ENCODE measurements around the gene FSTL4.
A peak's percentile ranks its signal among the peaks of the same experiment; 100 is the strongest.

Gene FSTL4

GRCh38 chr5:133635051-133635450 is 22.7 kb upstream of the FSTL4 start:
- H3K36me3 Mint-ChIP-seq (ENCODE audit: low read depth), result no peaks in the 10 kb centered on the region
- H3K9me3 Mint-ChIP-seq, result peaks cover 6% of the 10 kb centered on the region
- H3K4me1 Mint-ChIP-seq, result peaks cover 1% of the 10 kb centered on the region
- peaks cover 38% of the 10 kb centered on the region for H3K27me3 Mint-ChIP-seq
- ATAC-seq, result peak; percentile 65
- H3K4me3 Mint-ChIP-seq, result no peak overlapping the region
- H3K27ac Mint-ChIP-seq, result no peak overlapping the region
- DNase-seq, result no peak

GRCh38 chr5:133627180-133627579 is 14.8 kb upstream of the FSTL4 start:
- peak; percentile 98 for ATAC-seq
- Mint-ChIP-seq H3K9me3 (peaks cover 23% of the 10 kb centered on the region), H3K36me3 (ENCODE audit: low read depth) (no peaks in the 10 kb centered on the region), H3K27ac (no peak overlapping the region), H3K27me3 (peaks cover 42% of the 10 kb centered on the region), H3K4me1 (peaks cover 18% of the 10 kb centered on the region), H3K4me3 (no peak overlapping the region)
- no peak for DNase-seq

GRCh38 chr5:133624316-133624715 is 12.0 kb upstream of the FSTL4 start:
- no peaks in the 10 kb centered on the region for H3K36me3 Mint-ChIP-seq (ENCODE audit: low read depth)
- ATAC-seq (no peak), DNase-seq (no peak)
- H3K4me1 Mint-ChIP-seq, result peaks cover 18% of the 10 kb centered on the region
- H3K27ac Mint-ChIP-seq, result no peak overlapping the region
- peaks cover 23% of the 10 kb centered on the region for H3K9me3 Mint-ChIP-seq
- no peak overlapping the region for H3K4me3 Mint-ChIP-seq
- peaks cover 33% of the 10 kb centered on the region for H3K27me3 Mint-ChIP-seq

DNA sequence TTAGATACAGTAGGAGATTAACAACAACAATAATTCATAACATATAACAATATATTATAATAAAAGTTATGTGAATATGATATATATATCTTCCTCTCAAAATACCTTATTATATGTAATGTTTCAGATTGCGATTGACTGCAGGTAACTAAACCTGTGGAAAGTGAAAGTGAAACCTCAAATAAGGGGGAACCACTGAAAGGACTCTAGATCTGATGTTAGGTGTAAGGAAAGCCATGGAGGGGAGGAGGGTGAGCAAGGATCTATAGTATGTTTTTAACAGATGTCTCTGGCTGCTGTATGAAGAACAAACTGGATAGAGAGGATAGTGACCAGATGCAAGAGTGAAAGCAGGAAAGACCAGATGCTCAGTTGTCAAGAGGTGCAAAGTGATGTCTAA is 5.8 kb upstream of the FSTL4 start:
- Mint-ChIP-seq H3K27ac (no peak overlapping the region), H3K9me3 (peaks cover 3% of the 10 kb centered on the region), H3K36me3 (ENCODE audit: low read depth) (no peaks in the 10 kb centered on the region), H3K27me3 (peaks cover 42% of the 10 kb centered on the region), H3K4me1 (peaks cover 8% of the 10 kb centered on the region), H3K4me3 (no peak overlapping the region)
- ATAC-seq (no peak), DNase-seq (no peak)

DNA sequence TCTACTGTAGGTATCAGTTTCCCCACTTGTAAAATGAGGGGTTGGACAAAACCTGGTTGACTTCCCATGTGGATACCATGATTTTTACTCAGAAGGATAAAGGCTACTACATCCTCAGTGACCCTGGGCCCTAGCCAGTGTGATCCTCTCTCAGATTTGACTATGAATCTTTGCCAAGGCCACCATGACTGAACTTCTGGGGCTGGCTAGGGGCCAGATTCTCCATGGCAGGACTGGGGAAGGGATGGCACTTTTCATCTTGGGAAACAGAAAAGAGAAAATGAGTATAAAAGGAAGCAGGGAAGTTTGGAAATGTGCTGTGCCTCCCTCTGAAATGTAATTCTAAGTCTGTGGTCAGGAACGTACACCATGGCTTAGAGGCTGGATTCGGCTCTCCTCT is 1.4 kb upstream of the FSTL4 start:
- Mint-ChIP-seq H3K4me3 (no peak overlapping the region), H3K27me3 (peaks cover 52% of the 10 kb centered on the region), H3K9me3 (no peaks in the 10 kb centered on the region), H3K27ac (no peak overlapping the region), H3K4me1 (peaks cover 19% of the 10 kb centered on the region), H3K36me3 (ENCODE audit: low read depth) (peaks cover 2% of the 10 kb centered on the region)
- DNase-seq, result no peak
- ATAC-seq, result no peak

DNA sequence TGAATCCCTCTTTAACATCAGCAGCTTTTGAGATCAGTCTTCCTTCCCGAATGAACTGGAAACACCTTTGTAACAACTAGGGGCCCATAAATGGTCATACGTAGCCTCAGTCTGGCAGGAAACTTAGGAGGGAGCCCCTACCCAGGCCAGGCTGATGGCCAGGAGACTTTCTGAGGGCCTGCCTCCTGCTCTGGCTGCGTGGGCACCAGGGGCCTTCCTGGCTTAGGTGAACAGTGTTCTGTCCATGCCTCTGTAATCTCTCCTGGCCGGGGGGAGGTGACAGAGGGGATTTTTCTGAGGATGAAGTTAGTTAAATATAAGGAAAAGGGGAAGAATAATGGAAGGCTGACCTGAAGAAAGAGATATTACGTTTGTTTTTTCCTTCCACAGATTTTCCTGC is 843 bp upstream of the FSTL4 start:
- DNase-seq (no peak), ATAC-seq (no peak)
- peaks cover 2% of the 10 kb centered on the region for H3K36me3 Mint-ChIP-seq (ENCODE audit: low read depth)
- peaks cover 16% of the 10 kb centered on the region for H3K4me1 Mint-ChIP-seq
- peaks cover 57% of the 10 kb centered on the region for H3K27me3 Mint-ChIP-seq
- no peak overlapping the region for H3K27ac Mint-ChIP-seq
- peak overlapping the region; percentile 61 for H3K4me3 Mint-ChIP-seq
- H3K9me3 Mint-ChIP-seq, result no peaks in the 10 kb centered on the region

DNA sequence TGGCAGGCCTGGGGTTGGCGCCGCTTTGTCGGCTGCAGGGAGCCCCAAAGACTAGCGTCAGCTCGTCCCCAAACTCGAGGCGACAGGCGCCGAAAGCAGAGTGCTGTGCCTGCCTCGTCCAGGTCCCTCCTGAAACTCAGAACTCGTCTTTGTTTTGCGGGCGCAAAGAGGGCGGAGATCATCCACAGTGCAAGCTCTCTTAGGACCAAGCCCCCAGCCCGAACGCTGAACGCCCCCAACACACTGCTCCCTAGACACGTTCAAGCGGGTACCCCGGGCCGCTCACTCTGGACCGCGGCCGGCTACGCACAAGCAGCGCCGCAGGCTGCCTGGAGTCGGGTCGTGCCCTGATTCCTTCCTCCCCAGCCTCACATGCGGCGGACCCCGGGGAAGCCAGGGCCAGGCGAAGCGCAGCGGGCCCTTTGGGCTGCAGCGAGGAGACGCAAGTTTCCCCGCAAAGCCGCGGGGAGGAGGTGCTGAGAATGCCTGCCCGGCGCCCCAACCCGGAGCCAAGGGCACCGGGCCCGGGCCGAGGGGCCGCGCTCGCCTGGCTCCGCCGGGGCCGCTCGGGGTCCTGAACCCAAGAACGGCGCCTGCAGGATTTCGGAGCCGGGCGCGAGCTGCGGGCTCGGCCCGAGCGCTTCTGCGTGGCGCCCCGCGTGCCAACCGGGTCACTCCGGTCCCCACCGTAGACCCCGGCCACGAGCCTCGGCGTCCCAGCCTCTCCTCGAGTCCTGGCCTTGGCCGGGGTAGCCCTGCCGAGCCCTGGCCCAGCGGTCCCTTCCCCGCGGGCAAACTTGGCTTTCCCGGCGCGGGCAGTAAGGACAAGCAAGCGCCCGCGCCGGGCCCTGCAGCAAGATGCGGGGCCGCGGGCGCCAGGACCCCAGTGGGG is 738 bp downstream of the FSTL4 start:
- peaks cover 2% of the 10 kb centered on the region for H3K36me3 Mint-ChIP-seq (ENCODE audit: low read depth)
- peak; percentile 13 for ATAC-seq
- peaks cover 11% of the 10 kb centered on the region for H3K4me1 Mint-ChIP-seq
- peak overlapping the region; percentile 66 for H3K4me3 Mint-ChIP-seq
- no peak overlapping the region for H3K27ac Mint-ChIP-seq
- H3K27me3 Mint-ChIP-seq, result peaks cover 65% of the 10 kb centered on the region
- DNase-seq, result peak; percentile 12
- H3K9me3 Mint-ChIP-seq, result no peaks in the 10 kb centered on the region

- no peak overlapping the region for H3K27ac Mint-ChIP-seq
- no peaks in the 10 kb centered on the region for H3K9me3 Mint-ChIP-seq
- peaks cover 11% of the 10 kb centered on the region for H3K4me1 Mint-ChIP-seq
- ATAC-seq, result peak; percentile 64
- H3K36me3 Mint-ChIP-seq (ENCODE audit: low read depth), result peaks cover 2% of the 10 kb centered on the region
- H3K27me3 Mint-ChIP-seq, result peaks cover 68% of the 10 kb centered on the region
- peak; percentile 54 for DNase-seq
- peak overlapping the region; percentile 66 for H3K4me3 Mint-ChIP-seq
These were observed 1.6 kb downstream of the FSTL4 start for GRCh38 chr5:133610489-133611356.

GRCh38 chr5:133607451-133607850 is 4.9 kb downstream of the FSTL4 start:
- peaks cover 7% of the 10 kb centered on the region for H3K4me1 Mint-ChIP-seq
- no peak overlapping the region for H3K4me3 Mint-ChIP-seq
- H3K27ac Mint-ChIP-seq, result no peak overlapping the region
- DNase-seq (no peak), ATAC-seq (no peak)
- H3K9me3 Mint-ChIP-seq, result no peaks in the 10 kb centered on the region
- H3K27me3 Mint-ChIP-seq, result peaks cover 56% of the 10 kb centered on the region
- H3K36me3 Mint-ChIP-seq (ENCODE audit: low read depth), result no peaks in the 10 kb centered on the region

DNA sequence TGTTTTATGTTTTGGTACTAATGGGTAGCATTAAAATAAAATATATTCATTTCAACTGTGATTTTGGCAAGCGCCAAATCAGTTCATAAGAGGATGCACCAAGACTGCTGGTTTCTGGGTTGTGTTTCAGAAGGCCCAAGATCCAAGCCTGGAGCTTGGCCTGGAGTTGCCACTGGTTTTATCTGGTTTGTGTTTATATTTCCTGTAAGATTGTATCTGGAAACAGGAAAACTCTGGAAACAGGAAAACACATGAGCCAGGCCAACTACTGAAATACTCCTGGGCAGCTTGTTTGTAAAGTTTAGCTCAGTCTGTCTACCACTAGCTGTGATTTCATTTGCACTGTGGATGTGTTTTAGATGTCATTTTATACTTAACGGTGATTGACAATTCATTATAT is 5.5 kb downstream of the FSTL4 start:
- Mint-ChIP-seq H3K9me3 (no peaks in the 10 kb centered on the region), H3K27ac (no peak overlapping the region), H3K36me3 (ENCODE audit: low read depth) (no peaks in the 10 kb centered on the region), H3K4me3 (no peak overlapping the region), H3K27me3 (peaks cover 58% of the 10 kb centered on the region), H3K4me1 (peaks cover 7% of the 10 kb centered on the region)
- ATAC-seq (no peak), DNase-seq (no peak)

GRCh38 chr5:133605323-133605722 is 7.0 kb downstream of the FSTL4 start:
- no peaks in the 10 kb centered on the region for H3K4me1 Mint-ChIP-seq
- H3K9me3 Mint-ChIP-seq, result no peaks in the 10 kb centered on the region
- ATAC-seq (no peak), DNase-seq (no peak)
- peaks cover 53% of the 10 kb centered on the region for H3K27me3 Mint-ChIP-seq
- H3K36me3 Mint-ChIP-seq (ENCODE audit: low read depth), result no peaks in the 10 kb centered on the region
- H3K4me3 Mint-ChIP-seq, result no peak overlapping the region
- H3K27ac Mint-ChIP-seq, result no peak overlapping the region

- no peaks in the 10 kb centered on the region for H3K4me1 Mint-ChIP-seq
- H3K9me3 Mint-ChIP-seq, result no peaks in the 10 kb centered on the region
- no peak overlapping the region for H3K27ac Mint-ChIP-seq
- DNase-seq (no peak), ATAC-seq (no peak)
- H3K4me3 Mint-ChIP-seq, result no peak overlapping the region
- peaks cover 37% of the 10 kb centered on the region for H3K27me3 Mint-ChIP-seq
- H3K36me3 Mint-ChIP-seq (ENCODE audit: low read depth), result no peaks in the 10 kb centered on the region
These were observed 8.6 kb downstream of the FSTL4 start for GRCh38 chr5:133603711-133604110.

DNA sequence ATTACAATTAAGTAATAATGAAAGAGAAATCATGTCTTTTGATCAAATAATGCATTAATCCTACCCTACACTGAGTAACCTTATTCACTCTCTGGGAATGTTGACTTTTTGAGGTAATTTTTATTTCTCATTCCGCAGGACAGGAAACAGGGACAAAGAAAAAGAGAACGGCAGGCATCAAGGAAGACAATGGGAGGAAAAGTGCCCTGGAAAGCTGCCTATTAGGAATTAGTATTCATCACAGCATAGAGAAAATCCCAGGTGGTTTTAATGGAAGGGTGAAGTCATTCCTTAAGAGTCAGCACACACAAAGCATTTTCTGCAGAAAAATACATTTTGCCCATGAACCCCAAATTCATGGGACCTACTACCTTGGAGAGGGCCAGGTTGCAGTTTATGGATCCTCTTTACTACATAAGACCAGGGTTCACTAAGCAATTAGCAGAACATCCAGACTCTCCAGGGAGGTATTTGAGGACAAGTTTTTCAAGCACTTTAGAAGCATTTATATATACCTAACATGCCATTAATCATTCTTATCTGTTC is 9.4 kb downstream of the FSTL4 start:
- Mint-ChIP-seq H3K9me3 (no peaks in the 10 kb centered on the region), H3K27me3 (peaks cover 30% of the 10 kb centered on the region), H3K4me1 (no peaks in the 10 kb centered on the region), H3K27ac (no peak overlapping the region), H3K36me3 (ENCODE audit: low read depth) (no peaks in the 10 kb centered on the region), H3K4me3 (no peak overlapping the region)
- DNase-seq (no peak), ATAC-seq (no peak)

GRCh38 chr5:133599600-133599999 is 12.7 kb downstream of the FSTL4 start:
- H3K9me3 Mint-ChIP-seq, result no peaks in the 10 kb centered on the region
- DNase-seq (no peak), ATAC-seq (no peak)
- peaks cover 21% of the 10 kb centered on the region for H3K27me3 Mint-ChIP-seq
- no peak overlapping the region for H3K4me3 Mint-ChIP-seq
- no peak overlapping the region for H3K27ac Mint-ChIP-seq
- H3K4me1 Mint-ChIP-seq, result no peaks in the 10 kb centered on the region
- H3K36me3 Mint-ChIP-seq (ENCODE audit: low read depth), result no peaks in the 10 kb centered on the region

GRCh38 chr5:133599044-133599443 is 13.3 kb downstream of the FSTL4 start:
- ATAC-seq (no peak), DNase-seq (no peak)
- Mint-ChIP-seq H3K27me3 (peaks cover 18% of the 10 kb centered on the region), H3K36me3 (ENCODE audit: low read depth) (no peaks in the 10 kb centered on the region), H3K4me3 (no peak overlapping the region), H3K4me1 (no peaks in the 10 kb centered on the region), H3K9me3 (no peaks in the 10 kb centered on the region), H3K27ac (no peak overlapping the region)
